Left lobe of liver (tissue), 2 donors: ENCODE data around the gene TMPRSS4. TPM values are rescaled to one million over a fixed set of nuclear protein-coding genes. Genes with fewer than 3 reads are reported as not detected.

Source experiments
- ATAC-seq: fragments of 200-7000 bp; cut with Tn5 transposase; one replicate; pipeline ENCODE4 v1.9.1; 2020; ENCODE audit warnings: mild to moderate bottlenecking, moderate library complexity
- DNase-seq: peaks from one replicate; pipeline ENCODE4 v3.0.0-alpha.2; 2020; ENCODE audit warnings: low spot score
- total RNA-seq: library from RNA; stranded (reverse); gene quantifications from one replicate; pipeline ENCODE4 v1.2.1, GENCODE V29; 2021
- donor health status: DM: no; HTN: no; CAD: no; lungs with moderate emphysema.
- donor health status: DM: no; HTN: yes; CAD: no.

TMPRSS4 gene
- total RNA-seq, 1 donor from 2014 or later = not detected

GRCh38 chr11:118151431-118151830 lies 74.6 kb downstream of the TMPRSS4 start:
- no peak for DNase-seq
- ATAC-seq = no peak

DNA sequence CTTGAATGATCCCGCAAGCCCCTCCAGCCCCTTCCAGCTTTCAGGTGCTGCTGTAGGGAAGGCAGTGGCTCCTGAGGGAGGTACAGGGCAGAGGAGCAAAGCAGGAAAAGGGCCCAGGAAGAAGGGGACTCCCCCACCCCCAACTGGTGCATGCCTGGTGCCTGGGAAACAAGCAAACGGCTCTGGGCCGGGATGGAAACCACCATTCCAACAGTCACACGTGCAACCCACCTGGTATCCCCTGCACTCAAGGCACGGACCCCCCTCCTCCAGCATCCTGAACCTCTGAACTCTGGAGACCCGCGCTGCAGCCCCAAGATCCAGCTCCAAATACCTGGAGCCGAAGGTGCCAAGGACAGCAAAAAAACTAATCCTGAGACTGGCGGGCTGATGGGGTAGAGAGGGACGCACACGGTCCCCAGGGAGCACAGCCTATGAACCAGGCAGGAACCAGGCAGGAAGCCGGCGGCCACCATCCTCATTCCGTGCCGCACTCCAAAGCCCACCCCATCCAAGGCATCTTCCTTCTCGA lies 75.2 kb downstream of the TMPRSS4 start:
- ATAC-seq (no peak), DNase-seq (no peak)

DNA sequence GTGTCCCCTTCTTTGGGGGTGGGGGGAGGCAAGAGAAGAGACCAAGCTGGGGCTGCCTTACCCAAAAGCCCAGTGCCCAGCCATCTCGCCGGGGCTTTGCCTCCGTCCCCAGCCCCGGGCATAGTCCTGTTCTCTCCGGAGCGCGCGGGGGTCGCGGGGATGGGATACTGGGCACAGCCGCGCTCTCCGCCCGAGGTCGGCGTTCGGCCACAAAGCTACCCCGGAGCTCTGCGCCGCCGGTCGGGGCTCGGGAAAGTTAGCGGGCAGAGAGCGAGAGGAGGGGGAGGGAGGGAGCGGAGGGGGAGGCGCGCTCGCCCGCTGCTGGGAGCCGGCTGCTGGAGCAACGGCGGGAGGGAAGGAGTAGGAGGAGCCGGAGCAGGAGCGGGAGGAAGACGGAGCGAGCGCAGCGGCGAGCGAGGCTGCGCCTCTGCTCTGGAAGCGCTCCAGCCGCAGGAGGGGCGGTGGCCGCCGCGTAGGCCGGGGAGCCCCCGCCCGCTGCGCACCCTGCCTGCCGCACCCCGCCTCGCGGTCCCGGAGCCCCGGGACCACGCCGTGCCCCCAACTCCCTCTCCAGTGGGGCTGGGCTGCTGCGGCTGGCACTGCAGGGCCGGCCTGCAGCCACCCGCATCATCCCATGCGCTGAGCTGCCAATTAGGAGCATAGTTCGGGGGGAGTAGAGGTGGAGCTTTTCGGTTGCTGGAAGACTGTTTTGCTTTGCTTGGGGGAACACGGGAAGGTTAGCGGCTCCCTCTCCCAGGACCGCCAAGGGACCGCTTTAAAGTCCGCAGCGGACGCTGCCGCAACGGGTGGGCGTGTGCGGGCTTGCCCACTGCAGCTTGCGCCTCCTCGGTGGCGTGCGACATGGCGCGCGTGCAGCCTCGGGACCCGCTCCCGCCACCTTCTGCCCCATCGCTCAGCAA lies 75.9 kb downstream of the TMPRSS4 start, which contains the start of gene SCN4B:
Gene SCN4B (minus strand): TSS at position 272 of the 920 bp plus-strand sequence. CDS start 150 bp downstream, at position 122.
- no peak for DNase-seq
- peak; percentile 78 for ATAC-seq

- no peak for DNase-seq
- ATAC-seq = no peak
These were observed 76.6 kb downstream of the TMPRSS4 start for GRCh38 chr11:118153516-118153915.

- DNase-seq (no peak), ATAC-seq (no peak)
These were observed 77.1 kb downstream of the TMPRSS4 start for GRCh38 chr11:118153976-118154375.

GRCh38 chr11:118154641-118155040 lies 77.8 kb downstream of the TMPRSS4 start:
- DNase-seq = no peak
- no peak for ATAC-seq

- ATAC-seq (no peak), DNase-seq (no peak)
These were observed 79.1 kb downstream of the TMPRSS4 start for GRCh38 chr11:118155776-118156530.

GRCh38 chr11:118156531-118157185 lies 79.8 kb downstream of the TMPRSS4 start:
- DNase-seq (no peak), ATAC-seq (no peak)

DNA sequence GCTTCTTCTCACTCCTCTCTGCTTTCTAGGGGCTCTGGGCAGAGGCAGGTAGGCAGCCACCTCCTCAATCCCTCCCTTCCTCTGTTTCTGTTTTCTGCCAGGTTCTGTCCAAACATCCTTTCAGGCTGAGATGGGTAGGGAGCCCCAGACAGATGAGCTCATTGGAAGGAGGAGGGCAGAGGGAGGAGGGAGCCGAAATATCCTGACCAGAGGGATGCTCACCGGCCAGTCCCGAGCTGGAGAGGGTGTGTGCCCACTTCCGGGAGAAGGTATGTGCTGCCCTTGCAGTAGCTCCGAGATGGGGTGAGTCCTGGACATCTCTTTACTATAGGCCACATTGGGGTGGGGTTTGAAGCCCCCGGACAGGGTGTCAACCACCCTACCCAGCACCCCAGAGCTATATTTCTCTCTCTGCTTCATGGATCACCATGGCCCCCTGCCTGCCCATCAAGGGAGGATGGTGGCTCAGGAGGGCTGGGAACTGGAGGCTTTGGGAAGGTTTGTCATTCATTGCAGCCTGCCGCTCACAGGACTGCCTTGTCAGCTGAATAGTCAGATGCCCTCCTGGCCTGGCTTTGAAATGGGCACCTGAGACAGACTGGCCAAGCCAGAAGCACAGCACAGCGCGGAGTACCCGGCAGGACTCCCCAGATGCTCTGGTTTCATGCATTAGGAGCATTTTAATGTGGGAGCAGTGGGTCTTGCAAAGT lies 80.5 kb downstream of the TMPRSS4 start:
- DNase-seq (no peak), ATAC-seq (no peak)

DNA sequence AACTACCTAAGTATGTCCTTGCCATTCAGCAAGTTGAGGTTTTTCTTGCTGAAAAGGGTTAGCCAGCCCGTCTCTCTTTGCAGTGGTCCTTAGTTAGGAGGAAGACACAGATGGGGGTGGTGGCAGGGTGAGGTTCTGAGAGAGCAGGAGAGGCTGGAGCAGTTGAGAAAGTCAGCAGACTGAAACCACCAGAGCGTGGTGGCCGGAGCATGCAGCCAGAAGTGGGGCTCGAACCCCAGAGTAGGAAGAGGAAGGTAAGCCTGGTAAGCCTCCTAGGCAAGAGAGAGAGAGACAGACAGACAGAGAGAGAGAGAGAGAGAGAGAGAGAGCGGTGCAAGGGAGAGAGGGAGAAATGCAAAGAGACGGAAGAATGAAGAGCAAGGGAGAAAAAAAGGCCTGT lies 84.9 kb downstream of the TMPRSS4 start:
- DNase-seq = no peak
- ATAC-seq = no peak

DNA sequence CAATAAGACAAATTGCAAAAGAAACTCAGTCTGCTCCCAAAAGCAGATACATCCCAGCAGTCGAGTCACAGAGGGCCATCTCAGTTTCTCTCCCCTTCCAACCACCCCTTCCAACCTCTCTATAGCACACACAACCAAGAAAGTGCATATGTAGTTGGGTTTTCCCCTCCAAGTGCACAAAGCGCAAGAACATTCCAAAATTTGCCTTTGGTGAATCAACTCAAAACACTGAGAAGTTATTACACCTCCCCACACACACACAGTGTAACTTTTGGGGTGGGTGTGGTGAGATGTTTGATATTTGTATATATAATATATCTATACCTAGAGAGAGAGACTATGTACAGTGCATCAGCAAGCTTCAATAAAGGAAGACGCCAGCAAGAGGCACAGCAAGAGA lies 86.0 kb downstream of the TMPRSS4 start:
- no peak for ATAC-seq
- DNase-seq = no peak

DNA sequence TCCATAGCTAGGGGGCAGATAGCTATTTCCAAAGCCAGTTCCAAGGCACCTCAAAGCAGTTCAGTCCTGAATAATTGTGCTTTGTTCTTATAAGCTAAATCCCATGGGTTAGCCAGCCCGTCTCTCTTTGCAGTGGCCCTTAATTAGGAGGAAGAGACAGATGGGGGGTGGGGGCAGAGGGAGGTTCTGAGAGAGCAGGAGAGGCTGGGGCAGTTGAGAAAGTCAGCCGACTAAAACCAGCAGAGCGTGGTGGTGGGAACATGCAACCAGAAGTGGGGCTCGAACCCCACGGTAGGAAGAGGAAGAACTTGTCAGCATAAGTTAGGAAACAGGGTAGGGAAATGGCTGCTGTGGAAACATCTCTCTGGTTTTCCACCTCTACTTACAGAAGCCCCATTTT lies 86.6 kb downstream of the TMPRSS4 start:
- ATAC-seq = no peak
- no peak for DNase-seq

GRCh38 chr11:118164885-118165284 lies 88.0 kb downstream of the TMPRSS4 start:
- DNase-seq = no peak
- ATAC-seq = no peak

DNA sequence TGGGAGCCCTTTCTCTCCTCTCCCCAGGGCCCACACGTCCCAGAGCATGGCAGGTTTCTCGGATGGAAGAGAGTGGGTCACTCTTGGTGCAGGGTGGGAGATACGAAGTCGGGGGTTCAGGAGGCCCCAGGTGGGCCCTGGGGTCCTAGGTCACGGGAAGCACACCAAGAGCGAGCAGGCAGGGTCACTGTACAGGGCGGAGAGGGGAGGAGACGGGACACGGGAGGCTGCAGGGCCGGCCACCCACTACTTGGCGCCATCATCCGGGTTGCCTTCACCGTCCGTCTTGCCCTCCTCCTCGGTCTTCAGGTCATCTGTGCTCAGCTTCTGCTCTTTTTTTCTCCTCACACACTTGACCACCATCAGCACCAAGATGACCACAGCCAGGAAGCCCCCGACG lies 89.8 kb downstream of the TMPRSS4 start:
- DNase-seq = no peak
- ATAC-seq = no peak

GRCh38 chr11:118167253-118167652 lies 90.4 kb downstream of the TMPRSS4 start:
- no peak for ATAC-seq

DNA sequence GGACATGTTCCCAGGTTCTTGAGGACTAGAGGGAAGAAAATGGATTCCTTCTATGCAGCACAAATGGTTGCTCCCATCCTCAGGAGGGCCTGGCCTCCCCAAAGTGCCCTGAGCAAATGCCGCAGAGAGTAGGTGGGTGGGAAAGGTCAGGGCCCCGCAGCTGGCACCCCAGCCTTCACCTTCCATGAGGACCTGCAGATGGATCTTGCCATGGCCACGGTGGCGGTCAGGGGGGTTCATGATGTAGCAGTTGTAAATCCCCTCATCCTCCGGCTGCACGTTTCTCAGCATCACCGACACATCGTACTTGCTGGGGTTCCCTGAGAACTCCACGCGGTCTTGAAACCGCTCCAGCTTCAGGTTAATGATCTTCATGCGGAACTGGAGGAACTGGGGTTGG lies 91.0 kb downstream of the TMPRSS4 start:
- DNase-seq (no peak), ATAC-seq (no peak)

More at GRCh38 chr11:118167253-118167652, 90.4 kb downstream of the TMPRSS4 start:
- no peak for DNase-seq

DNA sequence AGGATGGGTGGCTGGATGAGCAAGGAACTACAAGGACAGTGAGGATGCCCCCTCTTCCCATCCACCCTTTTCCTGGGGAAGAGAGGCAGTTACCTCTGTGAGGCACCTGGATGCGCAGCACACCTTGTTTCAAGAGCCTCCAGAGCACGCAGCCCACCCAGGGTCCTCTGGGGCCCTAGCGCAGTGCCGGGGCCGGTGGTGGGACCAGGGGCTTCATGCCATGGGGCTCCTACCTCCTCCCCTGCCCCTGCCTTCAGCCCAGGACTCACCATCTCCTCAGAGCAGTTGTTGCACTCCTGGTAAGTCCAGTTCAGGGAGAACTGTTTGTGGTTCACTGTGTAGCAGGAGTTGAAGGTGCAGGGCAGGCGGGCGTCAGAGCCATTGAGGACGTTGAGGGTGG lies 91.4 kb downstream of the TMPRSS4 start:
- ATAC-seq (no peak), DNase-seq (no peak)

DNA sequence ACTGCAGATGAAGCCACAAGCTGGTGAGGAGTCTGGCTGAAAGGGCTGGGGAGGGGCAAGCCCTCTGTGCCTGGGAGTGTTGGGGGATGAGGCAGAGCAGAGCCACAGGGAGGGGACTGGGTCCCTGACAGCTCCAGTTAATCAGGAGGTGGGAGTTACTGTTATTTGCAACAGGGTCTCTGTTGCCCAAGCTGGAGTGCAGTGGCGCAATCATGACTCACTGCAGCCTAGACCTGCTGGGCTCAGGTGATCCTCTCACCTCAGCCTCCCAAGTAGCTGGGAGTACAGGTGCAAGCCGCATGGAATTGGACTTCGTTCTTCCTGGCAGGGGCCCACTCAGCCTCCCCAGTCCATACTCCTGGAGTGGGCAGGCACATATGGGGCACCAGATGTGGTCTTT lies 91.9 kb downstream of the TMPRSS4 start:
- DNase-seq (no peak), ATAC-seq (no peak)

GRCh38 chr11:118169300-118170140 lies 92.6 kb downstream of the TMPRSS4 start:
- DNase-seq (no peak), ATAC-seq (no peak)

DNA sequence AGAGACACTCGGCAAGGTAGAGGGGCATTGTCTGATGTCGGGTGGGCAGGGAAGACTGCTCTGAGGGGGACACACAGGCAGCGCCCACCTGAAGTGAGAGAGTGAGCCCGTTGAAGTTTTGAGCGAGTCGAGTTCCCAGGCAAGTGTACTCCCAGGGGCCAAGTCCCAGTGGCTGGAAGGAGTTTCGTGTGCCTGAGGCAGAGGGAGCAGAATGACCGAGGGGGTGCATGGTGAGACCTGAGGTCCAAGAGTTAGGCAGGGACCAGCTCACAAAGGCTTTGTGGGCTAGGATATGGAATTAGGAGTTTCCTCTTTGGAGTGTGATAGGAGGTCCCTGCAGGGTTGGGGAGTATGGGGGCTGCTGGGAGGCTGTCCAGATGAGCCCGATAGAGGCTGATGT lies 93.4 kb downstream of the TMPRSS4 start:
- ATAC-seq (no peak), DNase-seq (no peak)
